Kidney epithelial cell (primary cell): Measurements from ENCODE around the gene ZNF365. TPM values are rescaled to one million over a fixed set of nuclear protein-coding genes. Genes with fewer than 3 reads are reported as not detected.

ENCODE experiments used
- DNase-seq: peaks from one replicate; pipeline ENCODE4 v3.0.0-alpha.2; 2010; ENCODE audit warnings: low read depth
- H3K27me3 ChIP-seq: 2 replicates; pipeline ENCODE4 v1.6.0; 2011; ENCODE audit warnings: low read length; ENCODE audit not compliant: control insufficient read depth, insufficient read depth
- H3K36me3 ChIP-seq: 2 replicates; pipeline ENCODE4 v1.5.1; 2011; ENCODE audit warnings: low read length; ENCODE audit not compliant: control insufficient read depth, insufficient read depth
- H3K4me3 ChIP-seq: 2 replicates; pipeline ENCODE4 v1.5.1; 2011; ENCODE audit warnings: low read depth, mild to moderate bottlenecking, control low read depth, low read length
- total RNA-seq: library from RNA; depleted of rRNA; stranded (reverse); fragments of >200 nt; gene quantifications from 2 replicates; pipeline ENCODE4 v1.2.3, GENCODE V29; 2015
- TF ChIP-seq, protein P1 (sequence below): IDR thresholded peaks from 2 replicates; pipeline ENCODE4 v1.5.1; 2011; ENCODE audit warnings: mild to moderate bottlenecking, moderate library complexity, low read length, control low read depth, inconsistent platforms; ENCODE audit not compliant: insufficient read depth, poor library complexity, severe bottlenecking

The ZNF365 gene, protein sequence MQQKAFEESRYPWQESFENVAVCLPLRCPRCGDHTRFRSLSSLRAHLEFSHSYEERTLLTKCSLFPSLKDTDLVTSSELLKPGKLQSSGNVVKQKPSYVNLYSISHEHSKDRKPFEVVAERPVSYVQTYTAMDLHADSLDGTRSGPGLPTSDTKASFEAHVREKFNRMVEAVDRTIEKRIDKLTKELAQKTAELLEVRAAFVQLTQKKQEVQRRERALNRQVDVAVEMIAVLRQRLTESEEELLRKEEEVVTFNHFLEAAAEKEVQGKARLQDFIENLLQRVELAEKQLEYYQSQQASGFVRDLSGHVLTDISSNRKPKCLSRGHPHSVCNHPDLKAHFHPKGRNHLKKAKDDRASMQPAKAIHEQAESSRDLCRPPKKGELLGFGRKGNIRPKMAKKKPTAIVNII
- 4.7 and 6.9 TPM in 2 replicates for total RNA-seq

DNA sequence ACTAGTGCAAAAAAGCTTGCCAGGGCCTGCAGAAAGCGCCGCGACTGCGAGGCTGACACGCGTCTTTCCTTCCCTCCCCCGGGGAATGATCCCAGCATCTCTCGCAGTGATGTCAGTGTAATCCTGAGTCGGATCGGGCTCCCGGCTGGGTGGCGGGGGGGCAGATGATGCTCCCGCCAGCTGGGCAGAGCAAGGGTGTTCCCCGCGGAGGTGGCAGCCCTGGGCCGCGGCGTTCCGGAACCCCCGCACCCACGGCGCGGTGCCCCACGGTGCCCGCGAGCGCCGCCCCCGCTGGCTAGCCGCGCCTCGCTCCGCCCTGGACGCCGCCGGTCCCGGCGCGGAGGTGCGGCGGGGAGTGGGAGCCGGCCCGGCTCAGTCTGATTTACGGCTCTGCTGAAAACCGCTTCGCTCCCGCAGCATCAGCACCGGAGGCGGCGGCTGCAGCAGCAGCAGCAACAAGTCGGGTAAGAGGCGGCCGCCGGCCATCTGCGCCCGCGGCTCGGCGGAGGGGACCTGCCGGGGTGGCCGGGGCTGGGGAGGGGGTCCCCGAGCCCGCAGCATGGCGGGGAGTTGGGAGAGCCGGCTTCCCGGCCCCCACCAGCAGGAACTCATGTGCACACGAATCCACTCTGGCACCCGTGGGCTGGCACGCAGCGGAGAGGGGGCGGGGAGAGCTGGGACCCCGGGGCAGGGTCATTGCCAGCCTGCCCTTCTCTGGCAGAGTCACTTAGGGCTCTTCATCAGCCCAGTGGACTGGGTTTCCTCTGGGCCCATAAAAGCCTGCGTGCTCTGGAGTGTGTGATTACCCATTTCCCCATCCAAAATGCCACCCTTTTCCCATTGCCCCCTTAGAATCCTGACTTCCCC, at the start of gene ZNF365:
TSS of gene ZNF365 (plus strand) at position 375 of the 867 bp plus-strand sequence. CDS start 1,825 bp downstream, outside the sequence.
- TF ChIP-seq, protein P1, sequence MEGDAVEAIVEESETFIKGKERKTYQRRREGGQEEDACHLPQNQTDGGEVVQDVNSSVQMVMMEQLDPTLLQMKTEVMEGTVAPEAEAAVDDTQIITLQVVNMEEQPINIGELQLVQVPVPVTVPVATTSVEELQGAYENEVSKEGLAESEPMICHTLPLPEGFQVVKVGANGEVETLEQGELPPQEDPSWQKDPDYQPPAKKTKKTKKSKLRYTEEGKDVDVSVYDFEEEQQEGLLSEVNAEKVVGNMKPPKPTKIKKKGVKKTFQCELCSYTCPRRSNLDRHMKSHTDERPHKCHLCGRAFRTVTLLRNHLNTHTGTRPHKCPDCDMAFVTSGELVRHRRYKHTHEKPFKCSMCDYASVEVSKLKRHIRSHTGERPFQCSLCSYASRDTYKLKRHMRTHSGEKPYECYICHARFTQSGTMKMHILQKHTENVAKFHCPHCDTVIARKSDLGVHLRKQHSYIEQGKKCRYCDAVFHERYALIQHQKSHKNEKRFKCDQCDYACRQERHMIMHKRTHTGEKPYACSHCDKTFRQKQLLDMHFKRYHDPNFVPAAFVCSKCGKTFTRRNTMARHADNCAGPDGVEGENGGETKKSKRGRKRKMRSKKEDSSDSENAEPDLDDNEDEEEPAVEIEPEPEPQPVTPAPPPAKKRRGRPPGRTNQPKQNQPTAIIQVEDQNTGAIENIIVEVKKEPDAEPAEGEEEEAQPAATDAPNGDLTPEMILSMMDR: no peak
- H3K27me3 ChIP-seq: no peaks in the 10 kb centered on the region
- H3K36me3 ChIP-seq: no peaks in the 10 kb centered on the region
- DNase-seq: no peak
- peak within 1 kb of the TSS; percentile 72 for H3K4me3 ChIP-seq

DNA sequence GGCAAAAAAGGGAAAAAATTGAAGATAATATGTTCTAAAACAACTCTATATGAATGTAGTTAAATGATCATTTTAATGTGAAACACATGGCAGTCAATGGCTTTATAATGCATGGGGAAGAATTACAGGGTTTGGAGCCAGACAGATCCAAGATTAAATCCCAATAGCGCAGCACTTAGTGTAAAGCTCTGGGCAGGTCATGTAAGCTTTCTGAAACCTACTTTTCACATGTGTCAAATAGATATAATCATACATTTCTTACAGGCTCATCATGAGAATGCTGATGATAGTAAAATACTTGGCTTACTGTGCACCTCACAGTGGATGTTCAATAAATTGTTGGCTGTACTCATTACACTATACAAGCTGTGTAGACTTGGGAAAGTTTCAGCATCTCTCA, 48.0 kb upstream of the ZNF365 start:
- no peaks in the 10 kb centered on the region for H3K27me3 ChIP-seq
- H3K36me3 ChIP-seq: no peaks in the 10 kb centered on the region
- no peak overlapping the region for H3K4me3 ChIP-seq
- DNase-seq: no peak
- TF ChIP-seq, protein P1: no peak

DNA sequence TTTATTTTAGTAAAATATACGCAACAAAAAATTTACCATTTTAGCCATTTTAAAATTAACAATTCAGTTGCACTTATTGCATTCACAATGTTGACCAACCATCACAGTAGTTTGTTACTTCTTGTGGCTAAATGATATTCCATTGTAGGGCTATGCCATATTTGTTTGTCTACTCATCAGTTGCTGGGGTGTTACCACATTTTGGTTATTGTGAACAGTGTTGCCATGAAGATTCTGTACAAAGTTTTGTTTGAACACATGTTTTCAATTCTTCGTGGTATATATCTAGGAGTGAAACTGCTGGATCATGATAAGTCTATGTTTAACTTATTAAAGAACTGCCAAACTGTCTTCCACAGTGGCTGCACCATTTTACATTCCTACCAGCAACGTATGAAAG, 46.3 kb upstream of the ZNF365 start:
- DNase-seq: no peak
- H3K4me3 ChIP-seq: no peak overlapping the region
- H3K36me3 ChIP-seq: no peaks in the 10 kb centered on the region
- TF ChIP-seq, protein P1: no peak
- H3K27me3 ChIP-seq: no peaks in the 10 kb centered on the region

DNA sequence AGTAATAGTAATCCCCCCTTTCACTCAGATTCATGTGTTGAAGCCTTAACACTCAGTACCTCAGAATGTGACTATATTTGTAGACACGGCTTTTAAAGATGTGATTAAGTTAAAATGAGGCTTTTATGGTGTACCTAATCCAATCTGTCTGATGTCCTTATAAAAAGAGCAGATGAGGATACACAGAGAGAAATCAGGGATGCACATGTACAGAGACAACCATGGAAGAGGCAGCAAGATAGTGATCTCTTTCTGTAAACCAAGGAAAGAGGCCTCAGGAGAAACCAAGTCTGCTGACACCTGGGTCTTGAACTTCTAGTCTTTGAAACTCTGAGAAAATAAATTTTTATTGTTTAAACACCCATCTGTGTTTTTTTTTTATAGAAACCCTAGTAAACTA, 44.0 kb upstream of the ZNF365 start:
- Histone ChIP-seq H3K36me3 (no peaks in the 10 kb centered on the region), H3K4me3 (no peak overlapping the region), H3K27me3 (no peaks in the 10 kb centered on the region)
- TF ChIP-seq, protein P1: no peak
- no peak for DNase-seq

DNA sequence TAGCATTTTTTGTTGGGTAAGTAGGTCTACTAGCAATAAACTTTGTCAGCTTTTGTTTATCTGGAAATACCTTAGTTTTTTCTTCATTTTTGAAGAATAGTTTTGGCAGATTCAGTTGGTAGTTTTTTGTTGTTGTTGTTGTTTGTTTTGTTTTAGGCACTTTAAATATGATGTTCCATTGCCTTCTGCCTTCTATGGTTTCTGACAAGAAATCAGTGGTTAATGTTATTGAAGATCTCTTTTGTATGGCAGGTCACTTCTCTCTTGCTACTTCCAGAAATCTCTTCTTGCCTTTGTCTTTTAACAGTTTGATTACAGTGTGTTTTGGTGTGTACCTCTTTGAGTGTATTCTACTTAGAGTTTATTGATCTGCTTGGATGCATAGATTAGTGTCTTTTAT, 41.8 kb upstream of the ZNF365 start:
- Histone ChIP-seq H3K36me3 (no peaks in the 10 kb centered on the region), H3K27me3 (no peaks in the 10 kb centered on the region), H3K4me3 (no peak overlapping the region)
- no peak for DNase-seq
- TF ChIP-seq, protein P1: no peak
